ENCODE measurements around the gene REXO1. TPM values are rescaled to one million over a fixed set of nuclear protein-coding genes. Genes with fewer than 3 reads are reported as not detected.
A peak's percentile ranks its signal among the peaks of the same experiment; 100 is the strongest.

REXO1 gene
- total RNA-seq, 2 donors from 2014 or later, result 18.2 to 24.5 TPM

GRCh38 chr19:1862068-1862423 is 13.8 kb upstream of the REXO1 start:
- peak overlapping the region; percentile 87 for H3K4me3 ChIP-seq
- no peaks in the 10 kb centered on the region for H3K9me3 ChIP-seq
- H3K4me1 ChIP-seq (ENCODE audit: control insufficient read depth in 1 of 2, low read depth in 2 of 2), result peaks cover 35 to 53% of the 10 kb centered on the region in 2 donors
- TF ChIP-seq CTCF (IDR thresholded peaks at IDR 0.05), result no peak
- H3K27ac ChIP-seq, result no peak overlapping the region
- ATAC-seq (ENCODE audit: insufficient number of reproducible peaks, low FRiP score, low read depth) (no peak), DNase-seq (ENCODE audit: low spot score) (no peak)
- no peaks in the 10 kb centered on the region for H3K27me3 ChIP-seq (replicated peaks; ENCODE audit: insufficient read depth)
- no peaks in the 10 kb centered on the region for H3K36me3 ChIP-seq

GRCh38 chr19:1861599-1862031 is 13.3 kb upstream of the REXO1 start:
- H3K27ac ChIP-seq, result no peak overlapping the region
- H3K9me3 ChIP-seq, result no peaks in the 10 kb centered on the region
- H3K27me3 ChIP-seq (replicated peaks; ENCODE audit: insufficient read depth), result no peaks in the 10 kb centered on the region
- TF ChIP-seq CTCF (IDR thresholded peaks at IDR 0.05), result no peak
- ATAC-seq (ENCODE audit: insufficient number of reproducible peaks, low FRiP score, low read depth) (no peak), DNase-seq (ENCODE audit: low spot score) (no peak)
- H3K36me3 ChIP-seq, result no peaks in the 10 kb centered on the region
- H3K4me1 ChIP-seq (ENCODE audit: control insufficient read depth in 1 of 2, low read depth in 2 of 2), result peaks cover 37 to 56% of the 10 kb centered on the region in 2 donors
- H3K4me3 ChIP-seq, result peak overlapping the region; percentile 87

GRCh38 chr19:1860821-1861598 is 12.7 kb upstream of the REXO1 start:
- Histone ChIP-seq H3K27me3 (replicated peaks; ENCODE audit: insufficient read depth) (no peaks in the 10 kb centered on the region), H3K36me3 (no peaks in the 10 kb centered on the region), H3K9me3 (no peaks in the 10 kb centered on the region), H3K27ac (no peak overlapping the region), H3K4me1 (ENCODE audit: control insufficient read depth in 1 of 2, low read depth in 2 of 2) (peaks cover 37 to 62% of the 10 kb centered on the region in 2 donors), H3K4me3 (peak overlapping the region; percentile 87)
- no peak for ATAC-seq (ENCODE audit: insufficient number of reproducible peaks, low FRiP score, low read depth)
- no peak for DNase-seq (ENCODE audit: low spot score)
- TF ChIP-seq CTCF (IDR thresholded peaks at IDR 0.05), result no peak

GRCh38 chr19:1860042-1860775 is 11.9 kb upstream of the REXO1 start:
- no peak for DNase-seq (ENCODE audit: low spot score)
- H3K4me1 ChIP-seq (ENCODE audit: control insufficient read depth in 1 of 2, low read depth in 2 of 2), result peaks cover 42 to 67% of the 10 kb centered on the region in 2 donors

More at GRCh38 chr19:1860042-1860775, 11.9 kb upstream of the REXO1 start:
- ATAC-seq (ENCODE audit: insufficient number of reproducible peaks, low FRiP score, low read depth), result no peak
- H3K27ac ChIP-seq, result no peak overlapping the region
- H3K27me3 ChIP-seq (replicated peaks; ENCODE audit: insufficient read depth), result no peaks in the 10 kb centered on the region
- H3K36me3 ChIP-seq, result no peaks in the 10 kb centered on the region
- H3K4me3 ChIP-seq, result no peak overlapping the region
- no peak for TF ChIP-seq CTCF (IDR thresholded peaks at IDR 0.05)
- H3K9me3 ChIP-seq, result no peaks in the 10 kb centered on the region

All from thoracic aorta (tissue), 2 donors.